ENCODE results near the gene DPAGT1. TPM values are rescaled to one million over a fixed set of nuclear protein-coding genes. Genes with fewer than 3 reads are reported as not detected.

DPAGT1 gene
- polyA plus RNA-seq, 3 donors = 37.0 to 54.2 (median 39.7) TPM

DNA sequence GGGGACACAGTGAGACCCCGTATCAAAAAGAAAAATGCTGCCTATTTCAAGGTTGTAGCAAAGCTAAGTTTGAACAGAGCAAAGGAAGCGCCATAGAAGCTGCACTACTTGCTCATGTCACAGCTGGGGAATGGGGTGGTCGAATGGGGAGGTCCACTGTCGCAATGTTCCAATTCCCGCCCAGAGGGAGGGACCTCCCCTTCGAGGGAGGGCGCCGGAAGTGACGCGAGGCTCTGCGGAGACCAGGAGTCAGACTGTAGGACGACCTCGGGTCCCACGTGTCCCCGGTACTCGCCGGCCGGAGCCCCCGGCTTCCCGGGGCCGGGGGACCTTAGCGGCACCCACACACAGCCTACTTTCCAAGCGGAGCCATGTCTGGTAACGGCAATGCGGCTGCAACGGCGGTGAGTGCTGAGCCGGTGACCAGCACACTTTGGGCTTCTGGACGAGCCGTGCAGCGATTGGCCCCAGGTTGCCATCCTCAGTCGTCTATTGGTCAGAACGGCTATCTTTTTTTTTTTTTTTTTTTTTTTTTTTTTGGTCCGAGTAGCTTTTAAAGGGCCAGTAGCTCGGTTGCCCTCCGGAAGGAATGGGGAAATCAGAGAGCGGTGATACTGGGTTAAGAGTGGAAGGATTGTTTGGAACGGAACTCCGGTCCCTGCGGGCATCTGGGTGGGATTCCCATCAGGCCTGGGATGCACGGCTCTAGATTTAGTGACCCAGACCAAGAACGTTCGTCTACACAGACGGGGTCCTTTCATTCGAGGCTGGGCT, 16.8 kb downstream of the DPAGT1 start, which contains the start of gene HMBS:
Gene HMBS, plus strand, starts transcription at position 219 of the 774 bp plus-strand sequence. Its CDS starts 153 bp downstream, at position 372.
- H3K4me3 Mint-ChIP-seq = peak within 1 kb of the TSS; percentile 92 to 98
- TF ChIP-seq CTCF (IDR thresholded peaks at IDR 0.05) = no peak
- no peaks in the 10 kb centered on the region for H3K9me3 Mint-ChIP-seq
- intact Hi-C loops (cut with micrococcal nuclease) = loop anchor here (2.0 to 5.0 kb wide), 3 partner anchors 16 to 37 kb away; partner anchors contain the start of genes DPAGT1 (in 1 of the 2), HINFP (in 1 of the 2) and VPS11 (in 1 of the 2)
- Histone ChIP-seq H3K27me3 (ENCODE audit: control insufficient read depth in 2 of 2, insufficient read depth in 2 of 2, low read length in 2 of 2) (no peaks in the 10 kb centered on the region), H4K20me1 (ENCODE audit: insufficient read depth, low read length) (no peaks in the 10 kb centered on the region), H3K4me2 (replicated peaks; ENCODE audit: extremely low read depth, low read length, poor library complexity, severe bottlenecking) (peak within 1 kb of the TSS; percentile 86), H3K4me1 (ENCODE audit: control insufficient read depth in 1 of 2, insufficient read depth in 2 of 2, low read length in 2 of 2) (peaks cover 25 to 32% of the 10 kb centered on the region in 2 donors), H2AFZ (ENCODE audit: insufficient read depth, low read depth, low read length, poor library complexity, severe bottlenecking) (peak within 1 kb of the TSS; percentile 91), H3K27ac (ENCODE audit: low read depth in 1 of 2, low read length in 2 of 2) (peak within 1 kb of the TSS; percentile 83 to 90), H3K9ac (ENCODE audit: insufficient read depth, low read length, poor library complexity, severe bottlenecking) (peak within 1 kb of the TSS; percentile 67), H3K36me3 (replicated peaks in 1 of 2; ENCODE audit: control insufficient read depth in 1 of 2, insufficient read depth in 2 of 2, low read length in 2 of 2) (peaks cover 28 to 29% of the 10 kb centered on the region in 2 donors), H3K79me2 (ENCODE audit: insufficient read depth, low read length) (peaks cover 15% of the 10 kb centered on the region), H3K4me3 (replicated peaks in 1 of 3; ENCODE audit: low read depth in 2 of 3, low read length in 3 of 3) (peak within 1 kb of the TSS; percentile 50 to 96 (median 77)), H3K9me3 (replicated peaks in 1 of 2; ENCODE audit: control insufficient read depth in 1 of 2, insufficient read depth in 1 of 2, low read length in 2 of 2) (no peaks in the 10 kb centered on the region)
- H3K36me3 Mint-ChIP-seq = peaks cover 30 to 41% of the 10 kb centered on the region in 2 donors
- H3K27me3 Mint-ChIP-seq (ENCODE audit: low read depth in 3 of 3) = peaks cover 0 to 1% (median 1%) of the 10 kb centered on the region in 3 donors
- peak within 1 kb of the TSS; percentile 89 to 97 (median 95) for H3K27ac Mint-ChIP-seq
- peak; percentile 87 to 97 (median 96) for DNase-seq
- WGBS (ENCODE audit: insufficient coverage) = 0% methylated on average over 41 of the region's 45 CpGs
- H3K4me1 Mint-ChIP-seq = peaks cover 39% of the 10 kb centered on the region

GRCh38 chr11:119081682-119082260, 19.9 kb downstream of the DPAGT1 start:
- H3K36me3 ChIP-seq (replicated peaks in 1 of 2; ENCODE audit: control insufficient read depth in 1 of 2, insufficient read depth in 2 of 2, low read length in 2 of 2) = peaks cover 59% of the 10 kb centered on the region in 2 donors
- no peak for TF ChIP-seq CTCF (IDR thresholded peaks at IDR 0.05)

More at GRCh38 chr11:119081682-119082260, 19.9 kb downstream of the DPAGT1 start:
- peak overlapping the region in 6 of 7 donors; percentile 17 to 85 (median 58) for H3K27ac Mint-ChIP-seq
- peaks cover 55 to 62% of the 10 kb centered on the region in 2 donors for H3K36me3 Mint-ChIP-seq
- WGBS (ENCODE audit: insufficient coverage) = 100% methylated on average over 2 of the region's 7 CpGs
- H3K4me3 ChIP-seq (replicated peaks in 1 of 3; ENCODE audit: low read depth in 2 of 3, low read length in 3 of 3) = no peak overlapping the region
- H3K9me3 Mint-ChIP-seq = no peaks in the 10 kb centered on the region
- peaks cover 11% of the 10 kb centered on the region for H3K79me2 ChIP-seq (ENCODE audit: insufficient read depth, low read length)
- H3K4me2 ChIP-seq (replicated peaks; ENCODE audit: extremely low read depth, low read length, poor library complexity, severe bottlenecking) = no peak overlapping the region
- peaks cover 23% of the 10 kb centered on the region for H3K4me1 Mint-ChIP-seq
- H3K27me3 Mint-ChIP-seq (ENCODE audit: low read depth in 3 of 3) = peaks cover 0 to 1% (median 1%) of the 10 kb centered on the region in 3 donors
- peak overlapping the region in 1 of 2 donors; percentile 29 for H3K27ac ChIP-seq (ENCODE audit: low read depth in 1 of 2, low read length in 2 of 2)
- no peak overlapping the region for H3K9ac ChIP-seq (ENCODE audit: insufficient read depth, low read length, poor library complexity, severe bottlenecking)
- peaks cover 14 to 19% of the 10 kb centered on the region in 2 donors for H3K4me1 ChIP-seq (ENCODE audit: control insufficient read depth in 1 of 2, insufficient read depth in 2 of 2, low read length in 2 of 2)
- DNase-seq = no peak
- no peak overlapping the region for H3K4me3 Mint-ChIP-seq
- H4K20me1 ChIP-seq (ENCODE audit: insufficient read depth, low read length) = peaks cover 6% of the 10 kb centered on the region
- H3K27me3 ChIP-seq (ENCODE audit: control insufficient read depth in 2 of 2, insufficient read depth in 2 of 2, low read length in 2 of 2) = no peaks in the 10 kb centered on the region
- no peaks in the 10 kb centered on the region for H3K9me3 ChIP-seq (replicated peaks in 1 of 2; ENCODE audit: control insufficient read depth in 1 of 2, insufficient read depth in 1 of 2, low read length in 2 of 2)
- intact Hi-C loops (cut with micrococcal nuclease) = no loop called here
- no peak overlapping the region for H2AFZ ChIP-seq (ENCODE audit: insufficient read depth, low read depth, low read length, poor library complexity, severe bottlenecking)

Data from CD14-positive monocyte (primary cell).